K562 (cell line): ENCODE measurements around the gene ZNF790. TPM values are rescaled to one million over a fixed set of nuclear protein-coding genes. Genes with fewer than 3 reads are reported as not detected.

Experiments
- ATAC-seq: fragments of 200-7000 bp; cut with Tn5 transposase; 3 replicates; pipeline ENCODE4 v1.9.1; 2020; ENCODE audit warnings: moderate library complexity
- BruUV-seq: library from RNA; stranded (reverse); fragments of 400-500 nt; replicated peaks from 2 replicates; lab custom pipeline; 2021; lab: Mats Ljungman, UMichigan
- CTCF ChIA-PET: fragments of 300-600 bp; formaldehyde crosslinking; extraction: SDS; loops from one replicate; lab custom pipeline; 2021; ENCODE audit warnings: low intra/inter-chr PET ratio; lab: Yijun Ruan, JAX
- POLR2A ChIA-PET: fragments of 300-600, 350-650 bp; sonication (Branson Sonifier 250); formaldehyde crosslinking; extraction: SDS; loops from one replicate; lab custom pipeline; 2021; ENCODE audit warnings: antibody characterized with exemption, inconsistent platforms; lab: Yijun Ruan, JAX
- DNase-seq, 4 experiments: peaks; one replicate each; pipeline versions ENCODE4 v3.0.0 to v3.0.0-alpha.2; 2011 to 2018; ENCODE audit warnings: low spot score in 3 of 4, mixed read lengths in 3 of 4; ENCODE audit errors: extremely low read depth in 1 of 4
- FAIRE-seq: peaks from 2 replicates; lab custom pipeline; 2011; peaks lifted over from hg19 to GRCh38; lab: Jason Lieb, UNC
- H2AFZ ChIP-seq: 2 replicates; pipeline ENCODE4 v1.6.0; 2011; ENCODE audit warnings: low read depth, low read length, control low read depth, inconsistent platforms
- H3K27ac ChIP-seq: fragments of 200-600 bp; 3 replicates; pipeline ENCODE4 v1.8.0; 2011; ENCODE audit warnings: low read depth, mild to moderate bottlenecking, control low read depth, inconsistent platforms, low read length, moderate library complexity, mixed read lengths; ENCODE audit errors: extremely low read depth
- H3K27me3 ChIP-seq, 2 experiments: fragments of 300-600 bp in 1 of 2; 2 replicates in 1 of 2; 3 replicates in 1 of 2; pipeline versions ENCODE4 v1.6.0 to v1.8.0; 2011; ENCODE audit warnings: inconsistent platforms in 2 of 2, low read length in 2 of 2, mild to moderate bottlenecking in 1 of 2, mixed read lengths in 1 of 2, moderate library complexity in 1 of 2; ENCODE audit not compliant: control insufficient read depth in 2 of 2, insufficient read depth in 2 of 2
- H3K36me3 ChIP-seq: fragments of 300-600 bp; 3 replicates; pipeline ENCODE4 v1.8.0; 2011; ENCODE audit warnings: mild to moderate bottlenecking, low read length, inconsistent platforms; ENCODE audit not compliant: control insufficient read depth, insufficient read depth
- H3K4me1 ChIP-seq, 2 experiments: fragments of 200-600 bp in 1 of 2; replicated peaks in 1 of 2; 2 replicates in 1 of 2; 3 replicates in 1 of 2; pipeline versions ENCODE4 v1.5.1 to v1.8.0; 2011; ENCODE audit warnings: inconsistent platforms in 2 of 2, low read length in 2 of 2, mild to moderate bottlenecking in 1 of 2, mixed read lengths in 1 of 2, moderate library complexity in 1 of 2; ENCODE audit not compliant: control insufficient read depth in 2 of 2, insufficient read depth in 2 of 2
- H3K4me2 ChIP-seq: 2 replicates; pipeline ENCODE4 v1.6.1; 2011; ENCODE audit warnings: low read length, control low read depth, inconsistent platforms, mixed read lengths; ENCODE audit not compliant: insufficient read depth
- H3K4me3 ChIP-seq: fragments of 200-600 bp; sonication (generic), shearing (Covaris generic); 2 replicates; pipeline ENCODE4 v1.5.1; 2016; ENCODE audit warnings: control low read depth, inconsistent platforms
- H3K79me2 ChIP-seq: fragments of 200-600 bp; 3 replicates; pipeline ENCODE4 v1.8.0; 2011; ENCODE audit warnings: low read length, inconsistent platforms; ENCODE audit not compliant: control insufficient read depth, insufficient read depth
- H3K9ac ChIP-seq, 2 experiments: 2 replicates each; pipeline versions ENCODE4 v1.6.0 to v1.6.1; 2011; ENCODE audit warnings: low read depth in 2 of 2, low read length in 2 of 2, control low read depth in 1 of 2, inconsistent platforms in 1 of 2, mild to moderate bottlenecking in 1 of 2, mixed read lengths in 1 of 2; ENCODE audit not compliant: insufficient read depth in 1 of 2
- H3K9me1 ChIP-seq: one replicate; pipeline ENCODE4 v1.6.0; 2011; ENCODE audit warnings: inconsistent platforms, mild to moderate bottlenecking, low read length, moderate library complexity; ENCODE audit not compliant: control insufficient read depth, insufficient read depth
- H3K9me3 ChIP-seq: replicated peaks from 2 replicates; pipeline ENCODE4 v1.5.1; 2011; ENCODE audit warnings: low read depth, low read length, inconsistent platforms; ENCODE audit not compliant: control insufficient read depth, insufficient read depth
- H4K20me1 ChIP-seq: replicated peaks from 2 replicates; pipeline ENCODE4 v1.6.1; 2011; ENCODE audit warnings: low read length, inconsistent platforms, mixed read lengths; ENCODE audit not compliant: control insufficient read depth, insufficient read depth
- ATF2 ChIP-seq: sonication (generic); formaldehyde crosslinking; IDR thresholded peaks from 2 replicates; pipeline ENCODE4 v1.8.1; 2022; ENCODE audit warnings: missing genetic modification reagents
- MAFF ChIP-seq: IDR thresholded peaks from 2 replicates; pipeline ENCODE4 v1.6.1; 2012; ENCODE audit warnings: low read length, improper control_type of control experiment
- MAFK ChIP-seq: IDR thresholded peaks from 2 replicates; pipeline ENCODE4 v1.6.1; 2011; ENCODE audit warnings: low read length, improper control_type of control experiment
- MYC ChIP-seq, 2 experiments: fragments of 250-450 bp in 1 of 2; sonication (Bioruptor Pico) in 1 of 2; IDR thresholded peaks; 2 replicates each; pipeline versions ENCODE4 v1.5.1 to v1.6.1; 2012 to 2021; ENCODE audit warnings: low read depth in 2 of 2, borderline replicate concordance in 1 of 2, improper control_type of control experiment in 1 of 2, low read length in 1 of 2, mild to moderate bottlenecking in 1 of 2, moderate library complexity in 1 of 2
- RBM39 ChIP-seq: fragments of 200-400 bp; formaldehyde crosslinking; optimal IDR thresholded peaks from 2 replicates; pipeline ENCODE3; 2018; ENCODE audit warnings: low read depth, low read length
- ZNF316 ChIP-seq: fragments of 450-650 bp; IDR thresholded peaks from 2 replicates; pipeline ENCODE4 v1.6.1; 2016
- WGBS: fragments of 100-300 bp; shearing (Covaris generic); methylation state at CpG from one replicate; pipeline ENCODE4 v1.1.6; 2016; ENCODE audit warnings: low coverage, mixed read lengths; ENCODE audit not compliant: insufficient coverage; ENCODE audit errors: missing lambda C conversion rate; 5-methylcytosine and 5-hydroxymethylcytosine counted together
- in situ Hi-C: fragments of 300-500 bp; cut with MboI; formaldehyde crosslinking; loops from 4 replicates; pipeline ENCODE4 v1.15.0; 2018; ENCODE audit warnings: inconsistent platforms, mixed read lengths
- intact Hi-C: fragments of 100-400 bp; cut with micrococcal nuclease; formaldehyde crosslinking; loops from 2 replicates; pipeline ENCODE4 v1.14.2; 2022
- polyA plus RNA-seq, 8 experiments: library from polyadenylated mRNA; depleted of rRNA in 4 of 8; stranded (reverse) in 5 of 8; unstranded in 3 of 8; fragments of >200 nt; fragmentation: Nextera tagmentation in 2 of 8; fragmentation: Illumina TruSeq in 1 of 8; extraction: Ambion mirVana in 2 of 8; extraction: Trizol in 1 of 8; gene quantifications; 2 replicates each; pipeline versions ENCODE4 v1.2.1 to v1.2.3, GENCODE V29; 2011 to 2014; ENCODE audit warnings: inconsistent platforms in 1 of 8, missing spikeins in 1 of 8
- total RNA-seq, 7 experiments: library from RNA; depleted of rRNA in 6 of 7; stranded (reverse); fragments of >200 nt in 6 of 7; fragmentation: Illumina TruSeq in 2 of 7; extraction: Trizol in 2 of 7; gene quantifications; 2 replicates each; pipeline versions ENCODE4 v1.2.1 to v1.2.3, GENCODE V29; 2011 to 2021; ENCODE audit warnings: low replicate concordance in 1 of 7
- TF ChIP-seq, protein P1 (sequence below): IDR thresholded peaks from 3 replicates; pipeline ENCODE4 v1.6.1; 2011; ENCODE audit warnings: borderline replicate concordance, mild to moderate bottlenecking, moderate library complexity; ENCODE audit not compliant: insufficient read length; ENCODE audit errors: extremely low read depth
- TF ChIP-seq, protein P2 (sequence below): fragments of 250-450 bp; sonication (Bioruptor Pico); IDR thresholded peaks from 2 replicates; pipeline ENCODE4 v1.4.0; 2020

Gene ZNF790
- total and polyA plus RNA-seq, 9 of the 15 experiments (the other 6 are each of a cell fraction or from before 2014, with no cell fraction given): 0.33 to 1.7 (median 0.53) TPM

DNA sequence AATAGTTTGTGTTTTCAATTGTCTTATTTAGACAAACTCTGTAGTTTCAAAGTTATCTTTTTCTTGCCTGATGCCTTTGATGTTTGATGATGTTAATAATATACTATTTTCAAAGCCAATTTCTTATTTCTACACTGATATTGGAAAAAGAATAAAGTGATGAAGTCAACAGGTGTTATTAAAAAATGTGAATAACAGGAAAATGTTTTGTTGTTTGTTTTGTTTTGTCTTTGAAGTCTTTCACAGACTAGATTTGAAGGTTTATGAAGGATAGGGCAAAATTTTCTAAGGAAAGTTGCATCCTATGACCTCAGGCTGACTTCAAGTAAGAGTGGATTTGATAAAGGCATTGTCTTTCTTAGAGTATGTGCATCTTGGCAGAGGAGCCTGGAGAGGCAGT lies 31.2 kb downstream of the ZNF790 start (continued):
- TF ChIP-seq, protein P1, sequence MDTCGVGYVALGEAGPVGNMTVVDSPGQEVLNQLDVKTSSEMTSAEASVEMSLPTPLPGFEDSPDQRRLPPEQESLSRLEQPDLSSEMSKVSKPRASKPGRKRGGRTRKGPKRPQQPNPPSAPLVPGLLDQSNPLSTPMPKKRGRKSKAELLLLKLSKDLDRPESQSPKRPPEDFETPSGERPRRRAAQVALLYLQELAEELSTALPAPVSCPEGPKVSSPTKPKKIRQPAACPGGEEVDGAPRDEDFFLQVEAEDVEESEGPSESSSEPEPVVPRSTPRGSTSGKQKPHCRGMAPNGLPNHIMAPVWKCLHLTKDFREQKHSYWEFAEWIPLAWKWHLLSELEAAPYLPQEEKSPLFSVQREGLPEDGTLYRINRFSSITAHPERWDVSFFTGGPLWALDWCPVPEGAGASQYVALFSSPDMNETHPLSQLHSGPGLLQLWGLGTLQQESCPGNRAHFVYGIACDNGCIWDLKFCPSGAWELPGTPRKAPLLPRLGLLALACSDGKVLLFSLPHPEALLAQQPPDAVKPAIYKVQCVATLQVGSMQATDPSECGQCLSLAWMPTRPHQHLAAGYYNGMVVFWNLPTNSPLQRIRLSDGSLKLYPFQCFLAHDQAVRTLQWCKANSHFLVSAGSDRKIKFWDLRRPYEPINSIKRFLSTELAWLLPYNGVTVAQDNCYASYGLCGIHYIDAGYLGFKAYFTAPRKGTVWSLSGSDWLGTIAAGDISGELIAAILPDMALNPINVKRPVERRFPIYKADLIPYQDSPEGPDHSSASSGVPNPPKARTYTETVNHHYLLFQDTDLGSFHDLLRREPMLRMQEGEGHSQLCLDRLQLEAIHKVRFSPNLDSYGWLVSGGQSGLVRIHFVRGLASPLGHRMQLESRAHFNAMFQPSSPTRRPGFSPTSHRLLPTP: no peak
- no peak for TF ChIP-seq MYC (IDR thresholded peaks at IDR 0.05; ENCODE audit: low read depth, low read length)
- TF ChIP-seq MYC (CRISPR knock-in tag; IDR thresholded peaks at IDR 0.05; ENCODE audit: borderline replicate concordance, low read depth): no peak
- TF ChIP-seq, protein P2, sequence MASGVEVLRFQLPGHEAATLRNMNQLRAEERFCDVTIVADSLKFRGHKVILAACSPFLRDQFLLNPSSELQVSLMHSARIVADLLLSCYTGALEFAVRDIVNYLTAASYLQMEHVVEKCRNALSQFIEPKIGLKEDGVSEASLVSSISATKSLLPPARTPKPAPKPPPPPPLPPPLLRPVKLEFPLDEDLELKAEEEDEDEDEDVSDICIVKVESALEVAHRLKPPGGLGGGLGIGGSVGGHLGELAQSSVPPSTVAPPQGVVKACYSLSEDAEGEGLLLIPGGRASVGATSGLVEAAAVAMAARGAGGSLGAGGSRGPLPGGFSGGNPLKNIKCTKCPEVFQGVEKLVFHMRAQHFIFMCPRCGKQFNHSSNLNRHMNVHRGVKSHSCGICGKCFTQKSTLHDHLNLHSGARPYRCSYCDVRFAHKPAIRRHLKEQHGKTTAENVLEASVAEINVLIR (CRISPR knock-in tag): no peak
- no peak for TF ChIP-seq RBM39
- TF ChIP-seq, all 486 proteins: peak for 0

GRCh38 chr19:36805364-36805763 lies 32.8 kb downstream of the ZNF790 start:
- in situ Hi-C loops (no loop called here), intact Hi-C loops (no loop called here)
- Histone ChIP-seq H3K9ac (no peak overlapping the region), H3K9me1 (no peaks in the 10 kb centered on the region), H4K20me1 (no peaks in the 10 kb centered on the region), H3K27me3 (no peaks in the 10 kb centered on the region), H3K4me3 (no peak overlapping the region), H2AFZ (no peak overlapping the region), H3K36me3 (no peaks in the 10 kb centered on the region)
- ATAC-seq: no peak
- DNase-seq: no peak
- CTCF ChIA-PET: no interaction called here
- POLR2A ChIA-PET: no interaction called here
- peak; percentile 32 for TF ChIP-seq ZNF316
- peak; percentile 54; the same call in 1 of the 2 replicates for TF ChIP-seq MAFK
- peak; percentile 51; the same call in 1 of the 2 replicates for TF ChIP-seq MAFF
- no peak for TF ChIP-seq ATF2 (CRISPR knock-in tag)
- TF ChIP-seq, all 486 proteins: peak for 3
- H3K9me3 ChIP-seq: no peaks in the 10 kb centered on the region
- no peak for FAIRE-seq
- WGBS: 0% methylated on average over 1 of the region's 1 CpG
- no peak overlapping the region for H3K27ac ChIP-seq
- H3K79me2 ChIP-seq: no peaks in the 10 kb centered on the region
- no TSS peak for BruUV-seq
- H3K4me2 ChIP-seq: no peak overlapping the region
- H3K4me1 ChIP-seq: no peaks in the 10 kb centered on the region
